HCT116 (cell line): ENCODE results near the gene PRR16. TPM values are rescaled to one million over a fixed set of nuclear protein-coding genes. Genes with fewer than 3 reads are reported as not detected.
A peak's percentile ranks its signal among the peaks of the same experiment; 100 is the strongest.

ENCODE experiments used
- ATAC-seq: fragments of 200-7000 bp; cut with Tn5 transposase; 2 replicates; pipeline ENCODE4 v1.9.1; 2020; ENCODE audit warnings: mild to moderate bottlenecking, moderate library complexity
- BruUV-seq: library from RNA; stranded (reverse); fragments of 400-500 nt; replicated peaks from 2 replicates; lab custom pipeline; 2021; lab: Mats Ljungman, UMichigan
- CTCF ChIA-PET: fragments of 300-600 bp; sonication (Branson Sonifier 250); formaldehyde crosslinking; loops from one replicate; lab custom pipeline; 2021; ENCODE audit warnings: antibody characterized with exemption; lab: Charles Lee
- POLR2A ChIA-PET: fragments of 300-600, 350-600 bp; sonication (Branson Sonifier 250); formaldehyde crosslinking; loops from one replicate; lab custom pipeline; 2021; ENCODE audit warnings: antibody characterized with exemption; lab: Charles Lee
- RAD21 ChIA-PET, 2 experiments: fragments of 300-600 bp; sonication (Branson Sonifier 250); formaldehyde crosslinking; loops; one replicate each; lab custom pipeline; 2023; ENCODE audit warnings: low total read pairs in 2 of 2; ENCODE audit not compliant: uncharacterized antibody in 2 of 2, unreplicated experiment in 2 of 2, low non-redundant PET in 1 of 2; lab: Charles Lee
- DNase-seq: peaks from one replicate; pipeline ENCODE4 v3.0.0-alpha.2; 2010; ENCODE audit warnings: low read depth, low spot score
- H2AFZ ChIP-seq: fragments of 200-600 bp; shearing (Covaris generic), sonication (generic); 2 replicates; pipeline ENCODE4 v1.6.1; 2017; ENCODE audit warnings: low read depth, mixed run types, mixed read lengths, antibody characterized with exemption, low read length; ENCODE audit not compliant: poor library complexity, severe bottlenecking
- H3K27ac ChIP-seq: 2 replicates; pipeline ENCODE4 v1.5.1; 2012; ENCODE audit warnings: low read depth, low read length
- H3K27me3 ChIP-seq: fragments of 200-600 bp; sonication (generic); 2 replicates; pipeline ENCODE4 v1.6.1; 2016; ENCODE audit warnings: mixed run types, low read length, mixed read lengths; ENCODE audit not compliant: insufficient read depth
- H3K36me3 ChIP-seq, 2 experiments: fragments of 200-500 bp in 1 of 2; fragments of 200-600 bp in 1 of 2; sonication (Bioruptor generic) in 1 of 2; sonication (generic) in 1 of 2; 2 replicates each; pipeline versions ENCODE4 v1.5.1 to v1.6.1; 2014 to 2016; ENCODE audit warnings: low read length in 2 of 2, inconsistent platforms in 1 of 2, mixed read lengths in 1 of 2, mixed run types in 1 of 2; ENCODE audit not compliant: insufficient read depth in 2 of 2, control insufficient read depth in 1 of 2
- H3K4me1 ChIP-seq, 2 experiments: fragments of 200-600 bp in 1 of 2; sonication (generic) in 1 of 2; 2 replicates each; pipeline versions ENCODE4 v1.5.1 to v1.6.1; 2012 to 2017; ENCODE audit warnings: low read length in 2 of 2, inconsistent platforms in 1 of 2, mild to moderate bottlenecking in 1 of 2, mixed read lengths in 1 of 2, mixed run types in 1 of 2, moderate library complexity in 1 of 2; ENCODE audit not compliant: insufficient read depth in 2 of 2, control insufficient read depth in 1 of 2
- H3K4me2 ChIP-seq: fragments of 200-600 bp; sonication (generic); 2 replicates; pipeline ENCODE4 v1.6.1; 2017; ENCODE audit warnings: mixed run types, low read length, mixed read lengths
- H3K4me3 ChIP-seq, 2 experiments: fragments of 200-600 bp in 1 of 2; sonication (generic) in 1 of 2; replicated peaks in 1 of 2; 2 replicates each; pipeline ENCODE4 v1.5.1; 2011 to 2016; ENCODE audit warnings: low read length in 2 of 2, control low read depth in 1 of 2, low read depth in 1 of 2, mild to moderate bottlenecking in 1 of 2, mixed read lengths in 1 of 2, mixed run types in 1 of 2
- H3K79me2 ChIP-seq: fragments of 200-600 bp; sonication (generic); 2 replicates; pipeline ENCODE4 v1.6.1; 2017; ENCODE audit warnings: mild to moderate bottlenecking, mixed run types, low read length, moderate library complexity, mixed read lengths; ENCODE audit not compliant: insufficient read depth
- H3K9ac ChIP-seq: fragments of 200-600 bp; sonication (generic); 2 replicates; pipeline ENCODE4 v1.6.1; 2016; ENCODE audit warnings: low read length, mixed read lengths
- H3K9me2 ChIP-seq: fragments of 200-600 bp; sonication (generic), shearing (Covaris generic); 2 replicates; pipeline ENCODE4 v1.6.1; 2017; ENCODE audit warnings: mixed run types, mild to moderate bottlenecking, moderate library complexity; ENCODE audit not compliant: insufficient read depth
- H3K9me3 ChIP-seq, 2 experiments: fragments of 200-500 bp in 1 of 2; fragments of 200-600 bp in 1 of 2; sonication (Bioruptor generic) in 1 of 2; sonication (generic) in 1 of 2; 2 replicates each; pipeline ENCODE4 v1.6.1; 2014 to 2017; ENCODE audit warnings: low read length in 2 of 2, mixed read lengths in 2 of 2, inconsistent platforms in 1 of 2, low read depth in 1 of 2, mild to moderate bottlenecking in 1 of 2, mixed run types in 1 of 2, moderate library complexity in 1 of 2; ENCODE audit not compliant: control insufficient read depth in 1 of 2, insufficient read depth in 1 of 2
- H4K20me1 ChIP-seq: fragments of 200-600 bp; sonication (generic), shearing (Covaris generic); 2 replicates; pipeline ENCODE4 v1.6.1; 2017; ENCODE audit warnings: mixed run types, mild to moderate bottlenecking, moderate library complexity; ENCODE audit not compliant: insufficient read depth
- CBX3 ChIP-seq: IDR thresholded peaks from 2 replicates; pipeline ENCODE4 v1.6.1; 2012; ENCODE audit warnings: low read depth
- CTCF ChIP-seq, 3 experiments: fragments of 200-600 bp in 1 of 3; sonication (generic) in 1 of 3; IDR thresholded peaks in 2 of 3; conservative IDR thresholded peaks in 1 of 3; 2 replicates each; pipeline ENCODE4 v1.5.1; 2012 to 2017; ENCODE audit warnings: low read depth in 2 of 3, low read length in 2 of 3, antibody characterized with exemption in 1 of 3, borderline replicate concordance in 1 of 3, control low read depth in 1 of 3, mild to moderate bottlenecking in 1 of 3, mixed read lengths in 1 of 3, mixed run types in 1 of 3, moderate library complexity in 1 of 3; ENCODE audit not compliant: insufficient read depth in 1 of 3
- EGR1 ChIP-seq: IDR thresholded peaks from 2 replicates; pipeline ENCODE4 v1.6.1; 2012; ENCODE audit warnings: low read depth
- ELF1 ChIP-seq: IDR thresholded peaks from 2 replicates; pipeline ENCODE4 v1.6.1; 2012; ENCODE audit warnings: low read depth, borderline replicate concordance
- JUND ChIP-seq: IDR thresholded peaks from 2 replicates; pipeline ENCODE4 v1.6.1; 2012
- SP1 ChIP-seq: IDR thresholded peaks from 2 replicates; pipeline ENCODE4 v1.6.1; 2012; ENCODE audit warnings: low read depth
- TCF7L2 ChIP-seq: IDR thresholded peaks from 2 replicates; pipeline ENCODE4 v1.7.0; 2011; ENCODE audit warnings: borderline replicate concordance, inconsistent platforms; ENCODE audit not compliant: insufficient read depth, insufficient read length; ENCODE audit errors: extremely low read depth
- YY1 ChIP-seq: IDR thresholded peaks from 2 replicates; pipeline ENCODE4 v1.6.1; 2011; ENCODE audit warnings: low read length, low read depth, moderate library complexity, mild to moderate bottlenecking; ENCODE audit not compliant: insufficient replicate concordance; ENCODE audit errors: extremely low read depth
- intact Hi-C: fragments of 100-400 bp; cut with micrococcal nuclease; formaldehyde crosslinking; loops from 2 replicates; pipeline ENCODE4 v1.10.0; 2022
- total RNA-seq: library from RNA; stranded (reverse); gene quantifications from one replicate; pipeline ENCODE4 v1.2.1, GENCODE V29; 2021; ENCODE audit not compliant: unreplicated experiment
- TF ChIP-seq, protein P1 (sequence below): IDR thresholded peaks from 2 replicates; pipeline ENCODE4 v1.6.1; 2012

PRR16 gene
- total RNA-seq, 1 experiment from 2014 or later: 0.42 TPM

GRCh38 chr5:120463006-120463680, 957 bp upstream of the PRR16 start:
- Histone ChIP-seq H3K27me3 (no peaks in the 10 kb centered on the region), H3K27ac (no peak overlapping the region), H3K9ac (no peak overlapping the region), H3K36me3 (no peaks in the 10 kb centered on the region), H3K9me3 (no peaks in the 10 kb centered on the region), H3K9me2 (no peaks in the 10 kb centered on the region), H3K4me3 (no peak overlapping the region), H3K79me2 (no peaks in the 10 kb centered on the region), H2AFZ (peak overlapping the region; percentile 32), H3K4me1 (peaks cover 0 to 5% of the 10 kb centered on the region in 2 experiments; a peak in 1 of 4 replicates), H3K4me2 (peak overlapping the region; percentile 73; the same call in 1 of the 2 replicates), H4K20me1 (no peaks in the 10 kb centered on the region)
- RAD21 ChIA-PET: interaction anchor here in 1 of 2 experiments (0.6 kb wide), 1 partner anchor 107 kb away, joined by 3 read pairs; no protein-coding TSS in a partner anchor
- DNase-seq: no peak
- no peak for TF ChIP-seq SP1
- no peak for TF ChIP-seq ELF1
- no peak for TF ChIP-seq CBX3
- no peak for TF ChIP-seq YY1
- TF ChIP-seq TCF7L2: no peak
- TF ChIP-seq, protein P1, sequence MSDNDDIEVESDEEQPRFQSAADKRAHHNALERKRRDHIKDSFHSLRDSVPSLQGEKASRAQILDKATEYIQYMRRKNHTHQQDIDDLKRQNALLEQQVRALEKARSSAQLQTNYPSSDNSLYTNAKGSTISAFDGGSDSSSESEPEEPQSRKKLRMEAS: no peak
- no peak for TF ChIP-seq CTCF (IDR thresholded peaks at IDR 0.05 in 2 of 3, conservative IDR thresholded peaks at IDR 0.05 in 1 of 3; ENCODE audit: borderline replicate concordance in 1 of 3, insufficient read depth in 1 of 3, low read depth in 2 of 3, low read length in 2 of 3)
- TF ChIP-seq EGR1: no peak
- TF ChIP-seq JUND: no peak
- intact Hi-C loops: loop anchor here (10.0 kb wide), 1 partner anchor 1482 kb away; no protein-coding TSS in a partner anchor
- CTCF ChIA-PET: no interaction called here
- no peak for ATAC-seq
- BruUV-seq: no TSS peak
- POLR2A ChIA-PET: no interaction called here
